HepG2 (cell line): ENCODE results near the gene MAMSTR. TPM values are rescaled to one million over a fixed set of nuclear protein-coding genes. Genes with fewer than 3 reads are reported as not detected.
A peak's percentile ranks its signal among the peaks of the same experiment; 100 is the strongest.

Experiments used
- ATAC-seq: fragments of 200-7000 bp; cut with Tn5 transposase; 3 replicates; pipeline ENCODE4 v1.9.1; 2020; ENCODE audit warnings: mild to moderate bottlenecking, moderate library complexity
- BruUV-seq: library from RNA; stranded (reverse); fragments of 400-500 nt; replicated peaks from 2 replicates; lab custom pipeline; 2021; lab: Mats Ljungman, UMichigan
- CTCF ChIA-PET: fragments of 300-600 bp; formaldehyde crosslinking; extraction: SDS; loops from one replicate; lab custom pipeline; 2021; ENCODE audit warnings: low total read pairs, inconsistent platforms, low intra/inter-chr PET ratio; lab: Yijun Ruan, JAX
- POLR2A ChIA-PET: fragments of 350-600 bp; sonication (Branson Sonifier 250); formaldehyde crosslinking; loops from one replicate; lab custom pipeline; 2020; ENCODE audit warnings: antibody characterized with exemption, inconsistent platforms; lab: Yijun Ruan, JAX
- DNase-seq: peaks from one replicate; pipeline ENCODE4 v3.0.0-alpha.2; 2015; ENCODE audit warnings: low spot score
- FAIRE-seq: peaks from 3 replicates; lab custom pipeline; 2011; peaks lifted over from hg19 to GRCh38; lab: Jason Lieb, UNC
- H2AFZ ChIP-seq: one replicate; pipeline ENCODE4 v1.6.1; 2011; ENCODE audit warnings: low read length, inconsistent platforms
- H3K27ac ChIP-seq: fragments of 300-600 bp; 3 replicates; pipeline ENCODE4 v1.8.0; 2011; ENCODE audit warnings: mixed run types, mild to moderate bottlenecking, mixed read lengths, low read length, inconsistent platforms; ENCODE audit not compliant: insufficient read depth; ENCODE audit errors: extremely low read length
- H3K27me3 ChIP-seq, 2 experiments: fragments of 200-600 bp in 1 of 2; 2 replicates in 1 of 2; 3 replicates in 1 of 2; pipeline versions ENCODE4 v1.6.0 to v1.8.0; 2011; ENCODE audit warnings: low read length in 2 of 2, mild to moderate bottlenecking in 2 of 2, moderate library complexity in 2 of 2, inconsistent platforms in 1 of 2; ENCODE audit not compliant: insufficient read depth in 2 of 2, control insufficient read depth in 1 of 2
- H3K36me3 ChIP-seq, 2 experiments: fragments of 200-600 bp in 1 of 2; replicated peaks in 1 of 2; 2 replicates in 1 of 2; 3 replicates in 1 of 2; pipeline versions ENCODE4 v1.5.1 to v1.8.0; 2011; ENCODE audit warnings: low read length in 2 of 2, inconsistent platforms in 1 of 2; ENCODE audit not compliant: insufficient read depth in 2 of 2, control insufficient read depth in 1 of 2
- H3K4me1 ChIP-seq: 2 replicates; pipeline ENCODE4 v1.5.1; 2012; ENCODE audit warnings: low read length, inconsistent platforms; ENCODE audit not compliant: insufficient read depth
- H3K4me2 ChIP-seq: 2 replicates; pipeline ENCODE4 v1.6.0; 2011; ENCODE audit warnings: low read depth, low read length, inconsistent platforms
- H3K4me3 ChIP-seq, 3 experiments: fragments of 200-600 bp in 1 of 3; sonication (generic), shearing (Covaris generic) in 1 of 3; replicated peaks in 1 of 3; 2 replicates each; pipeline ENCODE4 v1.5.1; 2011 to 2016; ENCODE audit warnings: low read length in 3 of 3, inconsistent platforms in 2 of 3, low read depth in 2 of 3, mild to moderate bottlenecking in 2 of 3, control low read depth in 1 of 3, mixed read lengths in 1 of 3; ENCODE audit not compliant: insufficient read depth in 1 of 3
- H3K79me2 ChIP-seq: one replicate; pipeline ENCODE4 v1.6.1; 2011; ENCODE audit warnings: low read length, inconsistent platforms; ENCODE audit not compliant: insufficient read depth
- H3K9ac ChIP-seq: 2 replicates; pipeline ENCODE4 v1.6.0; 2011; ENCODE audit warnings: mild to moderate bottlenecking, low read depth, low read length, inconsistent platforms; ENCODE audit not compliant: insufficient read depth
- H3K9me3 ChIP-seq: 2 replicates; pipeline ENCODE4 v1.5.1; 2012; ENCODE audit warnings: mild to moderate bottlenecking, low read length
- H4K20me1 ChIP-seq: 2 replicates; pipeline ENCODE4 v1.6.0; 2011; ENCODE audit warnings: inconsistent platforms, mild to moderate bottlenecking, low read length, moderate library complexity; ENCODE audit not compliant: insufficient read depth
- BCL6 ChIP-seq: IDR thresholded peaks from 2 replicates; pipeline ENCODE4 v1.6.1; 2016; ENCODE audit warnings: missing genetic modification reagents, missing compliant biosample characterization
- CEBPG ChIP-seq: IDR thresholded peaks from 2 replicates; pipeline ENCODE4 v1.6.1; 2016
- CREB1 ChIP-seq, 2 experiments: fragments of 450-650 bp in 1 of 2; IDR thresholded peaks; 2 replicates each; pipeline ENCODE4 v1.6.1; 2016 to 2017; ENCODE audit warnings: control low read depth in 1 of 2, mild to moderate bottlenecking in 1 of 2, missing compliant biosample characterization in 1 of 2, missing genetic modification characterization in 1 of 2
- ELF3 ChIP-seq: IDR thresholded peaks from 2 replicates; pipeline ENCODE4 v1.6.1; 2016; ENCODE audit warnings: missing genetic modification reagents, missing compliant biosample characterization
- ELK4 ChIP-seq: sonication (generic); formaldehyde crosslinking; IDR thresholded peaks from 2 replicates; pipeline ENCODE4 v1.9.0; 2021; ENCODE audit warnings: missing genetic modification reagents, borderline replicate concordance
- EP300 ChIP-seq, 3 experiments: sonication (generic) in 1 of 3; formaldehyde crosslinking in 1 of 3; IDR thresholded peaks; 2 replicates each; pipeline versions ENCODE4 v1.5.1 to v1.6.1; 2011 to 2020; ENCODE audit warnings: low read depth in 2 of 3, low read length in 2 of 3, borderline replicate concordance in 1 of 3, improper control_type of control experiment in 1 of 3, mild to moderate bottlenecking in 1 of 3, missing genetic modification reagents in 1 of 3, moderate library complexity in 1 of 3
- FOXA3 ChIP-seq: IDR thresholded peaks from 2 replicates; pipeline ENCODE4 v1.6.1; 2016; ENCODE audit warnings: missing genetic modification reagents, missing compliant biosample characterization
- GATAD2A ChIP-seq: IDR thresholded peaks from 2 replicates; pipeline ENCODE4 v1.6.1; 2016
- HCFC1 ChIP-seq: fragments of 150-350 bp; IDR thresholded peaks from 2 replicates; pipeline ENCODE4 v1.6.1; 2014; ENCODE audit warnings: low read depth, low read length
- HNF4G ChIP-seq, 2 experiments: sonication (generic) in 1 of 2; formaldehyde crosslinking in 1 of 2; IDR thresholded peaks; 2 replicates each; pipeline versions ENCODE4 v1.4.0 to v1.6.1; 2011 to 2020; ENCODE audit warnings: borderline replicate concordance in 2 of 2, low read depth in 2 of 2, mild to moderate bottlenecking in 2 of 2, low read length in 1 of 2, missing genetic modification reagents in 1 of 2, moderate library complexity in 1 of 2
- ISL2 ChIP-seq: sonication (generic); formaldehyde crosslinking; IDR thresholded peaks from 2 replicates; pipeline ENCODE4 v1.5.0; 2020; ENCODE audit warnings: missing genetic modification reagents
- KDM2A ChIP-seq: sonication (generic); formaldehyde crosslinking; IDR thresholded peaks from 2 replicates; pipeline ENCODE4 v1.4.0; 2020; ENCODE audit warnings: low read depth, missing genetic modification reagents, borderline replicate concordance
- PPARG ChIP-seq: conservative IDR thresholded peaks from 2 replicates; pipeline ENCODE4 v1.6.1; 2016; ENCODE audit warnings: missing biosample characterization, missing genetic modification reagents
- SAP130 ChIP-seq: IDR thresholded peaks from 2 replicates; pipeline ENCODE4 v1.6.1; 2016; ENCODE audit warnings: low read depth
- SOX13 ChIP-seq, 3 experiments: fragments of 450-650 bp in 1 of 3; sonication (generic) in 1 of 3; formaldehyde crosslinking in 1 of 3; IDR thresholded peaks in 2 of 3; conservative IDR thresholded peaks in 1 of 3; 2 replicates each; pipeline versions ENCODE4 v1.5.0 to v1.6.1; 2016 to 2020; ENCODE audit warnings: antibody characterized with exemption in 1 of 3, mild to moderate bottlenecking in 1 of 3, missing compliant biosample characterization in 1 of 3, missing genetic modification reagents in 1 of 3, moderate library complexity in 1 of 3
- TRIM22 ChIP-seq: fragments of 450-650 bp; IDR thresholded peaks from 2 replicates; pipeline ENCODE4 v1.6.1; 2017
- ZKSCAN5 ChIP-seq: sonication (generic); formaldehyde crosslinking; IDR thresholded peaks from 2 replicates; pipeline ENCODE4 v1.5.1; 2020; ENCODE audit warnings: mild to moderate bottlenecking, missing genetic modification reagents
- ZNF24 ChIP-seq: fragments of 450-650 bp; IDR thresholded peaks from 2 replicates; pipeline ENCODE4 v1.6.1; 2017; ENCODE audit warnings: antibody characterized with exemption, mild to moderate bottlenecking
- ZNF263 ChIP-seq: sonication (generic); formaldehyde crosslinking; IDR thresholded peaks from 2 replicates; pipeline ENCODE4 v1.4.0; 2020; ENCODE audit warnings: missing genetic modification reagents
- ZNF382 ChIP-seq: sonication (generic); formaldehyde crosslinking; IDR thresholded peaks from 2 replicates; pipeline ENCODE4 v1.5.0; 2020; ENCODE audit warnings: missing genetic modification reagents, mild to moderate bottlenecking, borderline replicate concordance
- ZNF441 ChIP-seq: sonication (generic); formaldehyde crosslinking; IDR thresholded peaks from 2 replicates; pipeline ENCODE4 v1.7.0; 2021; ENCODE audit warnings: missing genetic modification reagents, borderline replicate concordance
- ZNF577 ChIP-seq: sonication (generic); formaldehyde crosslinking; IDR thresholded peaks from 2 replicates; pipeline ENCODE4 v1.4.0; 2020; ENCODE audit warnings: mild to moderate bottlenecking, low read depth, missing genetic modification reagents, borderline replicate concordance
- ZNF605 ChIP-seq: sonication (generic); formaldehyde crosslinking; IDR thresholded peaks from 2 replicates; pipeline ENCODE4 v1.8.0; 2022; ENCODE audit warnings: mild to moderate bottlenecking, missing genetic modification reagents
- ZNF883 ChIP-seq: sonication (generic); formaldehyde crosslinking; IDR thresholded peaks from 2 replicates; pipeline ENCODE4 v1.5.1; 2020; ENCODE audit warnings: mild to moderate bottlenecking, missing genetic modification reagents; ENCODE audit errors: not compliant biosample characterization
- WGBS: methylation state at CpG from one replicate; pipeline ENCODE4 v1.1.6; 2017; ENCODE audit warnings: low lambda C conversion rate; 5-methylcytosine and 5-hydroxymethylcytosine counted together
- in situ Hi-C: cut with HindIII; loops from 2 replicates; pipeline ENCODE4 v1.10.0; 2017; ENCODE audit warnings: low pct_unique_long_range_greater_than_20kb; ENCODE audit not compliant: extremely low pct_ligation_motif_present
- intact Hi-C: fragments of 100-400 bp; cut with micrococcal nuclease; formaldehyde crosslinking; loops from one replicate; pipeline ENCODE4 v1.10.0; 2022; ENCODE audit not compliant: unreplicated experiment
- polyA plus RNA-seq, 8 experiments: library from polyadenylated mRNA; depleted of rRNA in 3 of 8; stranded (reverse) in 7 of 8; unstranded in 1 of 8; fragments of >200 nt; fragmentation: Illumina TruSeq in 4 of 8; extraction: Trizol in 4 of 8; gene quantifications; 2 replicates each; pipeline versions ENCODE4 v1.2.1 to v1.2.3, GENCODE V29; 2011 to 2016; ENCODE audit warnings: low read depth in 4 of 8, missing spikeins in 1 of 8, mixed read lengths in 1 of 8; ENCODE audit not compliant: insufficient read depth in 1 of 8
- total RNA-seq, 5 experiments: library from RNA; depleted of rRNA; stranded (reverse); fragments of >200 nt; fragmentation: Illumina TruSeq; extraction: Trizol; gene quantifications; 2 replicates each; pipeline ENCODE4 v1.2.3, GENCODE V29; 2016; ENCODE audit warnings: low read depth in 1 of 5

The MAMSTR gene
- total and polyA plus RNA-seq, 2 of the 13 experiments (the other 11 are each of a cell fraction or from before 2014, with no cell fraction given) = 2.2 to 2.4 TPM

- no peaks in the 10 kb centered on the region for H3K9me3 ChIP-seq
- peaks cover 58% of the 10 kb centered on the region for H3K4me1 ChIP-seq
- ATAC-seq (peak; percentile 72), DNase-seq (peak; percentile 85), FAIRE-seq (no peak)
- no TSS peak for BruUV-seq
- no peaks in the 10 kb centered on the region for H3K79me2 ChIP-seq
- H3K27me3 ChIP-seq = 0 out of 5 replicates have a peak, but pooled peaks cover 0 to 3% of the 10 kb centered on the region in 2 experiments
- no peaks in the 10 kb centered on the region for H3K36me3 ChIP-seq
- H3K27ac ChIP-seq = peak overlapping the region; percentile 46
- in situ Hi-C loops = no loop called here
- no peak overlapping the region for H3K9ac ChIP-seq
- no peaks in the 10 kb centered on the region for H4K20me1 ChIP-seq
- ChIA-PET CTCF (no interaction called here), POLR2A (interaction anchor here (0.6 kb wide), 1 partner anchor 31 kb away, joined by 4 read pairs; no protein-coding TSS in a partner anchor)
- H3K4me2 ChIP-seq = no peak overlapping the region
- no peak overlapping the region for H2AFZ ChIP-seq
- H3K4me3 ChIP-seq = no peak overlapping the region
- 8% methylated on average over 3 of the region's 3 CpGs for WGBS
- intact Hi-C loops = no loop called here
- TF ChIP-seq CEBPG (CRISPR knock-in tag) = peak; percentile 31; the same call in 1 of the 2 replicates
- peak; percentile 68 for TF ChIP-seq ELF3 (CRISPR knock-in tag)
- TF ChIP-seq ZNF577 (CRISPR knock-in tag) = no peak
- TF ChIP-seq ZNF263 = no peak
- TF ChIP-seq GATAD2A (CRISPR knock-in tag) = no peak
- TF ChIP-seq ZNF382 = no peak
- TF ChIP-seq ZNF605 = no peak
- no peak for TF ChIP-seq ZNF441
- TF ChIP-seq SAP130 (CRISPR knock-in tag) = peak; percentile 7; the same call in 1 of the 2 replicates
- TF ChIP-seq ZNF883 (CRISPR knock-in tag) = no peak
- no peak for TF ChIP-seq HCFC1
- peak; percentile 38; the same call in 1 of the 2 replicates for TF ChIP-seq FOXA3
- no peak for TF ChIP-seq TRIM22
- no peak for TF ChIP-seq ZKSCAN5 (CRISPR knock-in tag)
- TF ChIP-seq ISL2 (CRISPR knock-in tag) = 0 out of 2 replicates have a peak, but pooled peaks have one; percentile 47
- TF ChIP-seq SOX13 (IDR thresholded peaks at IDR 0.05) = no peak
- peak in 1 of 2 experiments; percentile 66; a peak in 1 of 4 replicates for TF ChIP-seq SOX13 (CRISPR knock-in tag; conservative IDR thresholded peaks at IDR 0.05 in 1 of 2, IDR thresholded peaks at IDR 0.05 in 1 of 2)
- TF ChIP-seq PPARG (CRISPR knock-in tag) = 0 out of 2 replicates have a peak, but pooled peaks have one; percentile 37
- TF ChIP-seq KDM2A (CRISPR knock-in tag) = no peak
- TF ChIP-seq ZNF24 = no peak
- no peak for TF ChIP-seq ELK4 (CRISPR knock-in tag)
- no peak for TF ChIP-seq HNF4G (IDR thresholded peaks at IDR 0.05; ENCODE audit: borderline replicate concordance, low read depth, low read length)
- no peak for TF ChIP-seq HNF4G (CRISPR knock-in tag; IDR thresholded peaks at IDR 0.05; ENCODE audit: borderline replicate concordance, low read depth)
- no peak for TF ChIP-seq EP300 (IDR thresholded peaks at IDR 0.05; ENCODE audit: low read depth in 2 of 2, low read length in 2 of 2)
- no peak for TF ChIP-seq EP300 (CRISPR knock-in tag; IDR thresholded peaks at IDR 0.05; ENCODE audit: borderline replicate concordance)
- TF ChIP-seq CREB1 (IDR thresholded peaks at IDR 0.05) = no peak
- TF ChIP-seq CREB1 (CRISPR knock-in tag; IDR thresholded peaks at IDR 0.05) = no peak
- no peak for TF ChIP-seq BCL6 (CRISPR knock-in tag)
Observed at GRCh38 chr19:48686088-48686487, 33.4 kb downstream of the MAMSTR start.
